ENCODE measurements around the gene HPGD.

DNA sequence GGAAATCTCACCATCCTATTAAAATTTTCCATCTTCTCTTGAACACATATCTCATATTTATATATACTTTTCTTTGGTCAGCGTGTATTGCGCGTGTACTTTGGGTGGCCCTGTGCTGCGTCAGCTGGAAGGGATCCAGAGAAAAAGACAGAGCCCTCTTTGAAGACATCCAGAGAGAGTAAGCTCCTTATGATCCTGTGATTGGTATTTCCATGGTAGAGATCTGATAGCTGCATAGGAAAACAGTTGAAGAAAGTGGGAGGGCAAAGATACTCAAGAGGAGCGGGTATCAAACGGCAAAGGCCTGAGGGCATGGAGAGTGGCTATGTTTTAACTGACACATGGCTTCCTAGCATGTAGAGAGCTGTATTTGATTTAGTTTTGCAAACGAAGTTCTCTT is 4.4 kb upstream of the HPGD start:
- TF ChIP-seq POLR2A (IDR thresholded peaks at IDR 0.05; ENCODE audit: low read depth, low read length) (no peak), POLR2AphosphoS5 (IDR thresholded peaks at IDR 0.05; ENCODE audit: low read depth, low read length) (no peak), PAX5 (IDR thresholded peaks at IDR 0.05; ENCODE audit: insufficient read depth, low read length, severe bottlenecking) (no peak)
